Activated CD4-positive, alpha-beta T cell treated with anti-CD3 and anti-CD28 coated beads, Interleukin-2, amount 50 U/mL, for 1 hour (primary cell): ENCODE data around the gene ATP1A2.

Experiments used
- DNase-seq: peaks from one replicate; pipeline ENCODE4 v3.0.0-alpha.2; 2020

The ATP1A2 gene

DNA sequence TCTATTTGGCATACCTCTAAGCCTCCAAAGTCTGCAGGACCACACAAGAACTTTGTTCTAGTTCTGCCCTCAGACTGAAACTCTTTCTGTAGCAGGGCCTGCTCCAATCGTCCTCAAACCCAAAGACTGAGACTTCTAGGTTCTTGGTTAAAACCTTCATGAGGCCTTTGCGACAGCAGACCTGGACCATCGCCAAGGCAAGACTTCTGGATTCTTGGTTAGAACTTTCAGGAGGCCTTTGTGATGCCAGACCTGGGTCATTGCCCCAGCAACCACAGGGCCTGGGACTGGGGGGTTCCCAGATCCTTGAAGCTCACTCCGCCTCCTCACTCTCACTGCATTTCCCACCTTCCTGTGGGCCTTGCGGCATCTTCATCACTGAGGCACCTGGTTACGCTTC is 35.7 kb downstream of the ATP1A2 start, which contains the start of gene ATP1A4:
TSS of gene ATP1A4 (plus strand) at position 301 of the 400 bp plus-strand sequence. CDS start 438 bp downstream, outside the sequence.
- DNase-seq, result no peak

DNA sequence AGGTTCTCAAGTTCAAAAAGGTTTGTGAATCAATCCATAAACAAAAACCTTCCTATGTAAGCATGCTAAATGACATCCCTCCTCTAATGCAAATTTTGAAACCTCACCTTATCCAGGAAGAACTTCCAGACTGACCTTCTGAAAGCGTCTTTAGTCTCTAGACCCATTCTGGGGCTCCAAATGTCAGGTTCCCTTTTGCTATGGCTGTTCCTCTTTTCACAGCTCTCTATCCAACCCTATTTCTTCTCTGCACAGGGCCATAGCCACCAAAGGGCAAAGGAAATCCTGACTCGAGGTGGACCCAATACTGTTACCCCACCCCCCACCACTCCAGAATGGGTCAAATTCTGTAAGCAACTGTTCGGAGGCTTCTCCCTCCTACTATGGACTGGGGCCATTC is 39.2 kb downstream of the ATP1A2 start:
- DNase-seq, result no peak

DNA sequence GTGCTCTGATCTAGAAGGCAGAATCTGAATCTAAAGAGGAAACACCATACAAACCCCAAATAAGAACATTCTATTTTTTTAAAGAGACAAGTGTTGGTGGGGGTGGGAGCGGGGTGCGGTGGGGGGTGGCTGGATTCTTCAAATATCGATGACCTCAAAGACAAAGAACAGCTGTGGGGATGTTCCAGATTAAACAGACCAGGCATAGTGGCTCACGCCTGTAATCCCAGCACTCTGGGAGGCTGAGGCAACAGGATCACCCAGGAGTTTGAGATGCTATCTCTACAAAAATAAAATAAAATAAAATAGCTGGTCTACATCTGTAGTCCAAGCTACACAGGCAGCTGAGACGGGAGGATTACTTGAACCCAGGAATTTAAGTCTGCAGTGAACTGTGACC is 40.8 kb downstream of the ATP1A2 start:
- DNase-seq, result no peak

DNA sequence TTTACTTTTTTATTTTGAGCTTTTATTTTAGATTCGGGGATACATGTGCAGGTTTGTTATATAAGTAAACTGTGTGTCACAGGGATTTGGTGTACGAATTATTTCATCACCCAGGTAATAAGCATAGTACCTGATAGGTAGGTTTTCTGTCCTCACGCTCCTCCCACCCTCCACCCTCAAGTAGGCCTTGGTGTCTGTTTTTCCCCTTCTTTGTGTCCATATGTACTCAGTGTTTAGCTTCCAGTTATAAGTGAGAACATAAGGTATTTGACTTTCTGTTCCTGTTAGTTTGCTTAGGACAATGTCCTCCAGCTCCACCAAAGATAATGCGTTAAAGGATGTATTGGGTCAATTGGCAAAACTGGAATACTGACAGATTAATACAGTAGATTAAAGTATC is 41.6 kb downstream of the ATP1A2 start:
- no peak for DNase-seq

DNA sequence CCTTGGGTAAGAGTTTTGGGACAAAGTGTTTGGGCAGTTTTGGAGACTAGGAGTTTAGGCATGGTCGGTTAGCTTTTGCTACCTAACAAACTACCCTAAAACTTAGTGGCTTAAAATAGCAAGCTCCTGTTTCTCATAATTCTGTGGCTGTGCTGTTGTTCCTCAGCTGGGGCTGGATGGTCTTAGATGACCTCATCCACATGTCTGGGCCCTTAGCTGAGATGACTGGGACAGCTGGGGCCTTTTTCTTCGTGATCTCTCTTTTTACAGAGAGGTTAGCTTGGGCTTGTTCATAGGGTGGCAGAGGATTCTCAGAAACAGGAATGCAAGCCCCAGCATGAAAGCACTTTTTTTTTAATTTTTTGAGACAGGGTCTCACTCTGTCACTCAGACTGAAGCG is 42.5 kb downstream of the ATP1A2 start:
- no peak for DNase-seq

DNA sequence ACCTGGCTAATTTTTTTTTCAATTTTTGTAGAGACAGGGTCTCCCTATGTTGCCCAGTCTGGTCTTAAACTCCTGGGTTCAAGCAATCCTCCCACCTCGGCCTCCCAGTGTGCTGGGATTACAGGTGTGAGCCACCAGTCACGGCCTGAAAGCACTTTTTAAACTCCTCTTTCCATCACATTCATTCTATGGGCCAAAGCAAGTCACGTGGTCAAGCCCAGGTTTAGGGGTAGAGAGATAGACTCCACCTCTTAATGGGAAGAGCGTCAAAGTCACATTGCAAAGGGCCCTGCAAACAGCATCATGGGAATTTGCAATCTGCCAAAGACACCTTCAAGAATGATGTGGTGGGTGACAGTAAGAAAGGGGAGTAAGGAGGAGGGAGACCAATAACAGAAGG is 43.0 kb downstream of the ATP1A2 start:
- no peak for DNase-seq

DNA sequence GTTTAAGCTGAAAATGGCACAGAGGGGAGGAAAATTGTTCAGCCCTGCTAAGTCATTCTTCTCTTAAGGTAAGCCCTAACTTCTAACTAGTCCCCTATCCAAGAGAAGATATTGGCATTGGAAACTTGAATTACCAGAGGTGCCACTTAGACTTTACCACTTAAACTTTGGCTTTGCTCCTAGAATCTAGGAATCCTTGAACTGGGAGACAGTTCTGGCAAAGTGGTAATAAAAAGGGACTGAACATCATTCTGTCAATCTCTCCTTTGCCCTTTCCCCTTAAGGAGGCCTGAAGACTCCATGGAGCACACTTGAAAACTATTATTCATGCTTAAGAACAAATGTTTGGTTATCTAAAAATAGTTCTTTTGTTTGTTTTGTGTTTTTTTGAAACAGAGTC is 44.3 kb downstream of the ATP1A2 start:
- no peak for DNase-seq

DNA sequence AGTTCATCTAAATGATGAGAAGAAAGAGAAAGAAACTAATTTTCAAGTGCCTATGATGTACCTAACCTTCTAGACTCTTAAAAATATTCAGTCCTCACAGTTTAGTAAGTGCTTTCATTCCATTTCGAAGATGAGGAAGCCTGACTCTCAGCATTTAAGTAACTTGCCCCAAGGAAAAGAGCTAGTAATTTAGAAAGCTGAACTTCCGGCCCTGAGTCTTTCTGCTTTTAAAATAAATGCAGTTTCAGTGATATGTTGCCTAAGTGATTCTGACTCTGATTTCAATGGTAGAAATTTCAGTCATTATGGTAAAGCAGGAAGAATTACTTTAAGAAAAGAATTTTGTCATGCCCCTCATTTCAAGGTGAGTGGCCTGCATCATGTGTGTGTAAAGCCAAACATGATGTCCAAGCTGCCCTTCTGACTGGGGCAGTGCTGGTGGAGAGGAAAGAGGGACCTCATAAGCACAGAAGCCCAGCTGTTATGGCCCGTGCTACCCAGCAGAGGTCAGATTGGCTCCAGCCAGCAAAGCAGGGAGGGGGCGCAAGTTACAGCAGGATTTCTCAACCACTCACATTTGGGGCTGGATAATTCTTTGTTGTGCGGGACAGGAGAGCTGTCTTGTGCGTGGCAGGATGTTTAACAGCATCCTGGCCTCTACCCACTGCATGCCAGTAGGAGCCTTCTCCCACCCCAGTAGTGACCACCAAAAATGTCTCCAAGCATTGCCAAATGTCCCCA is 46.6 kb downstream of the ATP1A2 start:
- no peak for DNase-seq

DNA sequence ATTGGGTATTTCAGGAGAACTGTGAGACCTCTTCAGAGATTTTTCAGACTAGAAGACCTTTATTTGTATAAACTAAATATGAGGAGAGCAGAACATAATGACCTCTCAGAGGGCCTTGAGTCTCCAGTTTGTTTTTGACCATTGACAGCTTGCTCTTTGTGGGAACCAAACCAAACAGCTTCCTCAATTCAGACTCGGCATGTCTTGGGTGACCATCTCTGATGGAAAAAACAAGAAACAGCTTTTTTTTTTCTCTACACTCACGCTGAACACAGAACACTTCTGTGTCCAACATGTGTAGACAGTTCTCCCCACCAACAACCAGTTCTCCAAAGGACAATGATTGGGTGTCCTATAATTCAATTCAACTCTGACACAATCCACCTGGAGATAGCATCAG is 47.4 kb downstream of the ATP1A2 start:
- DNase-seq, result no peak

DNA sequence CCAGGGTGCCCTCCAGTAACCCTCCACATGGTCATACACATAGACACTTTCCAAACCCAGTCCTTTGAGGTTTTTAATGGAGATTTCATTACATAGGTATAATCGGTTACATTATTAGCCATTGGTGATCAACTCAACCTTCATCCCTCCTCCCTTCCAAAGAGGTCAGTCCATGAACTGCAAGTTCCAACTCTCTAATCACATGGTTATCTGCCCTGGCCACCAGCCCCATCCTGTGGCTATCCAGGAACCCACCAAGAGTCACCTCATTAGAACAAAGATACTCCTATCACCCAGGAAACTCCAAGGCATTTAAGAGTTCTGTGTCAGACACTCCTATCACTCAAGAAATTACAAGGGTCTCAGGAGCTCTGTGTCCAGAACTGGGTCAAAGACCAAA is 48.1 kb downstream of the ATP1A2 start:
- DNase-seq, result no peak

DNA sequence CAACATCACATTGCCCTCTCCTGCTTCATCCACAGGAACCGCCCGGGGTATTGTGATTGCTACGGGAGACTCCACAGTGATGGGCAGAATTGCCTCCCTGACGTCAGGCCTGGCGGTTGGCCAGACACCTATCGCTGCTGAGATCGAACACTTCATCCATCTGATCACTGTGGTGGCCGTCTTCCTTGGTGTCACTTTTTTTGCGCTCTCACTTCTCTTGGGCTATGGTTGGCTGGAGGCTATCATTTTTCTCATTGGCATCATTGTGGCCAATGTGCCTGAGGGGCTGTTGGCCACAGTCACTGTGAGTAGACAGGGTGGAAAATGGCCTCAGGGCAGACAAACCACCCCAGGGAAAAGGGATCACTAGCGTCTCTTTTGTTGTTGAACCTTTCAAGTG is 48.6 kb downstream of the ATP1A2 start:
- DNase-seq, result no peak

DNA sequence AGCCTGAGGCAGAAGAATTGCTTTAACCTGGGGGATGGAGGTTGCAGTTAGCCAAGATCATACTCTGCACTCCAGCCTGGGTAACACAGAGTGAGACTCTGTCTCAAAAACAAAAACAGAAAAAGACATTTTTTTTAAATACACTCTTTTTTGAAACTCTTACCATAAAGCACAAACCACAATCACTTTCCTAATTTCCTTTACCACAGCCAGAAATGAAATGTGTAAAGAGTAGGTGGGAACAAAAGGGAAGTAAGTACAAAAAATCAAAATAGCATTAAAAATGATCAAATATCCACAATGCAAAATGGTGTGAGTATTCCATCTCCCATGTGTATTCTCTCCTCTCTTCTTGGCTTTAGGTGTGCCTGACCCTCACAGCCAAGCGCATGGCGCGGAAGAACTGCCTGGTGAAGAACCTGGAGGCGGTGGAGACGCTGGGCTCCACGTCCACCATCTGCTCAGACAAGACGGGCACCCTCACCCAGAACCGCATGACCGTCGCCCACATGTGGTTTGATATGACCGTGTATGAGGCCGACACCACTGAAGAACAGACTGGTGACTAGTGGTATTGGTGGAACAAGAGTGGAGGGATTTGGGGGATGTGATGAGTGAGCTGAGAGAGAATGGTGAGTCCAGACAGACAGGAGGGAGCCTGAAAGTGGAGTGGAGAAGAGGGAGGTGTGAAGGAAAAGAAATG is 50.8 kb downstream of the ATP1A2 start:
- DNase-seq, result no peak

DNA sequence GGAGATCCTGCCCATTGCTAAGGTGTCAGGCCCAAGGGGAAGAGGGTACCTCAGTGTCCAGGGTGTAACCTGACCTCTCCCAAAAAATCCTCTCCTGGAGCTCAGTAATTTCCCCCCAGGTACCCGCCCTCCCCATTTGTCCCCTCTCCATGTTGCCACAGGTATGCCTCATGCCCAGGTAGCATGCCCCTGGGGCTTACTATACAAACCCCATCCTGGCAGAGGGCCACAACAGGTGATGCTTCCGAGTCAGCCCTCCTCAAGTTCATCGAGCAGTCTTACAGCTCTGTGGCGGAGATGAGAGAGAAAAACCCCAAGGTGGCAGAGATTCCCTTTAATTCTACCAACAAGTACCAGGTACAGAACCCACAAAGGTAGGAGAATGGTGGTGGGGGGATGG is 51.5 kb downstream of the ATP1A2 start:
- no peak for DNase-seq

DNA sequence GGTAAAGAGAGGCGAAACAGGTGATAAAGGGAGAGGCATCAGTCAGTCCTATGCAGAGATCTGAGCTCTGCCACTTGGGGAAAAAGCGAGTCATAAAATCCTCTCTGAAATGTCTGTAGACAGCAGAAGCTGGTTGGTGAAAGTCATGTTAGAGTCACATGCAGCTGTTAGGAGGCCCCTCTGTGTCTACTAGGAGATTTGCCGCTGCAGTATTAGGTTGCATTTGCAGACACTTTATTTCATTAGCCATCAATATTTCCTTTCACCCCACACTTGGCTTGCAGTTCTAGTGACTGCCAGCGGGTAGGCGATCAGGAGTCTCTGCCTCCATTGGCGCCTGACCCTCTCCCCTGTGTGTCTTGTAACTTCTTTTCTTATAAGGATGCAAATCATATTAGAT is 52.0 kb downstream of the ATP1A2 start:
- DNase-seq, result no peak

DNA sequence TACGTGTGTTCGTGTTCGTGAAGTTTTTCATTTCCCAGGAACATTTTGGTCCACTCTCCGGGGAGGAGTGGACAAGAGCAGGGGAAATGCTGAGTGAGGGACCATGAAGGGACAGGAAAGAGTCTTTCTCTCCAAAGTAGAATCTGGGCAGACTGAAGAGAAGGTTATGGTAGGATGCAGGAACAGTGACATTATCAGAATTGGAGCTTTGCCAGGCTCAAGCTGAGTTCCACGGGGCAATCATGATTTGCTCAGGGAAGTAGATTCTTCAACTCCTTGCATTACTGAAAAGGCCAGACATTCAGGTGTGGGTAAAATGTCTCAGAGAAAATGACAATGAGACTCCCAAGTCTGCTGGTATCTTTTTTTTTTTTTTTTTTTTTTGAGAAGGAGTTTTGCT is 52.5 kb downstream of the ATP1A2 start:
- DNase-seq, result no peak

DNA sequence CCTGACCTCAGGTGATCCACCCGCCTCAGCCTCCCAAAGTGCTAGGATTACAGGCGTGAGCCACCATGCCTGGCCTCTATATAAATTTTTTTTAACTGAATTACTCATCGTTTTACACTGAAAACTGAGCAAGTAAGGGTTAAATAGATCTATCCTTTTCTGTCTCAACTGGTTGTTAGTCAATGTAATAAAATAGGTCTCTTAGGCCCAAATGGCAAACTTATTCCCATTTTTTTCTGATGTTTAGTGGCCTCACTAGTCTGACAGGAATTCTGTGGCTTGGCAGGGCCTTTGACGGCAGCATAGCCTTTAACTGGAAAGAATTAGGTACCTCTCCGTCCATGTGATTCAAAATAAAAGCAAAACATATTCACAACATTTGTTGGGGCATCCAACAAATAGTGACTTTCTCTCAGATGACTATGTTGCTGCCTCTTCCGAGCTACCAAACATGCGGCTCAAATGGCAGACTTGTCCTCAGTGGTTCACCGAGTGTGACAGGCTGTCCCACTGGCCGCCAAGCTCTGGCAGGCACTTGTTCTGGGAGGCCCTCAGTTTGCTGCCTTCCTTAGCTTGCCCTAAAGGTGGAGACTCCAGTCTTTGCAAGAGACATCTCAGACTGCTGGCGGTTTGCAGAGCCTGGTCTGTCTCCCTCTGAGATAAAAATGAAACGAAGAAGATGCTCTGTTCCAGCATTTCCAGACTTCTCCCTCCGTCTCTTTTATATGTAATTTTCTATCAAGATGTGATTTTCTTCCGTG is 53.2 kb downstream of the ATP1A2 start:
- DNase-seq, result no peak

DNA sequence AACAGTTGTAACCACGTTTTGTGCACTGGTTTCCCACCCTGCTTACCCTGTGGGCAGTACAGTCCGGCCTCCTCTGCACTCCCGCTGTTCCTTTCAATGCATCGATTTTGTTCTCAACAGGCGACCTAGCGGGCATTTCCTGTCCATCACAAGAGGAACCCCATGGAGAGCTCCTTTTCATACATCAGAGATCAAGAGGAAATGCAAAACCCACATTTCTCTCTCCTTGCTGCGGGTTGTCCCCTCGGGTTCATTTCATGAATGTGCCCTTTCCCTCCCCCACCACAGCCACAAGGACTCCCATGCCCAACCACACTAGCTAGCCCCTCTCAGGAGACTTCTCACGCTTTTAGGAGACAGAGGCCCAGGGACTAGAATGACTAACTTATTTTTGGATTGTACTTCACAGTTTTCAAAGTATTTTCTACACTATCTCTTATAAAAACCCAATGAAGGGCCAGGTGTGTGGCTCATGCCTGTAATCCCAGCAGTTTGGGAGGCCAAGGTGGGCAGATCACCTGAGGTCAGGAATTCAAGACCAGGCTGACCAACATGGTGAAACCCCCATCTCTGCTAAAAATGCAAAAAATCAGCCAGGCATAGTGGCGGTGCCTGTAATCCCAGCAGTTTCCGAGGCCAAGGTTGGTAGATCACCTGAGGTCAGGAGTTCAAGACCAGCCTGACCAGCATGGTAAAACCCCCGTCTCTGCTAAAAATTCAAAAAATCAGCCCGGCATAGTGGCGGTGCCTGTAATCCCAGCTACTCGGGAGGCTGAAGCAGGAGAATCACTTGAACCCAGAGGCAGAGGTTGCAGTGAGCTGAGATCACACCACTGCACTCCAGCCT is 54.2 kb downstream of the ATP1A2 start:
- DNase-seq, result no peak

DNA sequence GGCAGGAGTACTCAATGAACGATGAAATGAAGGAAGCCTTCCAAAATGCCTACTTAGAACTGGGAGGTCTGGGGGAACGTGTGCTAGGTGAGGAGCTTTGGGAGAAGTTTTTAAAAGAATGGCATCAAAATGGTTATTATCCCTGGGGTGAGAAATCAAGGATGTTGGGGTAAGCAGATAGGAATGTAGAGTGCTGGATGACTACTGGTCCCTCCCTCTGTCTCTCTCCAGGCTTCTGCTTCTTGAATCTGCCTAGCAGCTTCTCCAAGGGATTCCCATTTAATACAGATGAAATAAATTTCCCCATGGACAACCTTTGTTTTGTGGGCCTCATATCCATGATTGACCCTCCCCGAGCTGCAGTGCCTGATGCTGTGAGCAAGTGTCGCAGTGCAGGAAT is 55.8 kb downstream of the ATP1A2 start:
- DNase-seq, result no peak

DNA sequence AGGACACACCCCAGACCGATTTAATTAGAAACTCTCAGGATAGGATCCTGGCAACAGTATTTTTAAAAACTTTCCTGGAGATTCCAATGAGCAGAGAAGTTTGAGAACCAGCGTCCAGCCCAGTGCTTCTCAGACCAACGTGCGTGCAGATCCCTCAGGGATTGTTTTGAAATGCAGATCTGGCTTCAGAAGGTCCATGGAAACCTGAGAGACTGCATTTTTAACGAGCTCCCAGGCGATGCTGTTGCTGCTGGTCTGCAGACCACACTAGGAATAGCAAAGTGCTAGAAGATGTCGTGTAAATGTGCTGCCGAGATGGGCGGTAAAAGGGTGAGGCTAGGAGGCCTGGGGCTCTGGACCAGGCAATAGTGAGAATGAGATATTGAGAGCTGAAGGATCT is 56.4 kb downstream of the ATP1A2 start:
- no peak for DNase-seq

DNA sequence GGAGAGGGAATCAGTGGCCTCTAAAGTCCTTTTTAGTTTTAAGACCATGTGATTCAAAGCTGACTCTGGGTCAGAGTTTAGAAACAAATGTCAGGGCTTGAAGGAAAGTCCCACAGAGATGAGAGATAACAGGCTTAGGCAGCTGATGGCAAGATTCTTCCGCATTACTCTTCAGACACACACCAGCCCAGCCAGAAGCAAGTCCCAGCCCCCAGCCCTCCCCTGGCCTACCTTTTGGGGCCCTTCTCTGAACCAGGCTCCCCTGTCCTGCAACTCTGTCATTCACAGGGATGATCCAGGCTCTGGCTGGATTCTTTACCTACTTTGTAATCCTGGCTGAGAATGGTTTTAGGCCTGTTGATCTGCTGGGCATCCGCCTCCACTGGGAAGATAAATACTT is 61.7 kb downstream of the ATP1A2 start:
- DNase-seq, result no peak

DNA sequence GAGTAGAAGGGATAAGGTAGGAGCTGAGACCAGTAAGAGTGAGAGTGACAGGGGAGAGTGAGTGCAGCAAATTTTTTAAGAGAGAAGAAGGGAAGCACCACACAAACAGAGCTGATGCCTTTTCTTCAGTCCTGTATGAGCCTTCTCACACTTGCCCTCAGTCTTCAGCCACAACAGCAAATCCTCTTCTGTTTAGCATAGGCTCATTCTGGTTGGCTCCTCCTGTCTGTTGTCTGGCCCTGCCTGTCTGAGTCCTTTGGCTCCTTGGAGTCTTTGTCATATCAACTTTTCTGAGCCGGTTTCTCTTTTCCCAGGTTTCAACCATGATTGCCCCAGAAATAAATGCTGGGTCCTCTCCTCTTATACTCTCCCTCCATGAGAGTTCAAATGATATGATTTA is 62.1 kb downstream of the ATP1A2 start:
- DNase-seq, result no peak

DNA sequence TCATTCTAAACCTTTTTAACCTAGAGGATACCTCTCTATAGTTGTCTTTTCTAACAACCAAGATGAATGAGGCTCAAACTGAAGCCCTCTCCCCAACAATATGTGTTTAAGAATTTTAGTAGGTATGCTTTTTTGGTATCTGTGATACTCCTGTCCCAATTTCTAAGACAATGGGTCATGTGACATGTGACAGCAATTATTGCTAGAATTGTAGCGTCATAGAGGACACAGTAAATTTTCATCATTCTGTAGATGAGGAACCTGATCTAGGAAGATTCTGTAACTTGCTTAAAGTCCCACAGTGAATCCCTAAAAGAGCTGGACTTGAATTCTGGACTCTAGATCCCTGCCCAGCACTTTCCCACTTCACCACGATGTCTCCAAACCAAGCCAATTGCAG is 63.2 kb downstream of the ATP1A2 start:
- DNase-seq, result no peak

DNA sequence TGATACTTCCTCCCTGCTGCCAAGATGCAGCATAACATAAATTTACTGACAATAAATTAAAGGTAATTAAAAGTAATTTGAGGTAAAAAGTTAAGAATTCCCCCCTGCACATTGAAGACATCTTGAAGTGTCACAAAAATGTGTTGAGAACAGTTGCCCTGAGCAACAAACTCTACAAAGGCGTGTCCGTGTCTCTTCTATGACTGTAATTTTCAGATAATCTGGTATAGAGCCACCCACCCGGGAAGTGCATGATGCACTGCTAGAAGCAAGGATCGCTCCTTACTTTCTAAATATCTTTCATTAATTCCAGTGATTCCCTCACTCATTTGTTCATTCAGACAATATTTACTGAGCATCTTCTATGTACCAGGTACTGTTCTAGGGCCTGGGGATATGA is 63.8 kb downstream of the ATP1A2 start:
- DNase-seq, result no peak
